Suprapubic skin (tissue), 4 donors: ENCODE results near the gene CMKLR1.

Experiments
- CTCF ChIP-seq, 2 donors: fragments of 200-600 bp in 1 of 2; fragments of 450-650 bp in 1 of 2; sonication (generic) in 1 of 2; IDR thresholded peaks; one replicate each; pipeline ENCODE4 v1.5.1; 2016 to 2019; ENCODE audit warnings: antibody characterized with exemption in 2 of 2, mild to moderate bottlenecking in 1 of 2, moderate library complexity in 1 of 2
- EP300 ChIP-seq: sonication (generic); formaldehyde crosslinking; IDR thresholded peaks from one replicate; pipeline ENCODE4 v1.6.1; 2017; ENCODE audit warnings: antibody characterized with exemption
- POLR2A ChIP-seq, 2 donors: fragments of 450-650 bp; IDR thresholded peaks; one replicate each; pipeline ENCODE4 v1.6.1; 2017; ENCODE audit warnings: antibody characterized with exemption in 2 of 2, mild to moderate bottlenecking in 2 of 2, moderate library complexity in 2 of 2
- POLR2AphosphoS5 ChIP-seq, 3 donors: sonication (generic); formaldehyde crosslinking; IDR thresholded peaks; one replicate each; pipeline ENCODE4 v1.6.1; 2017; ENCODE audit warnings: antibody characterized with exemption in 3 of 3

- TF ChIP-seq POLR2AphosphoS5 (IDR thresholded peaks at IDR 0.05) (no peak), EP300 (no peak), POLR2A (IDR thresholded peaks at IDR 0.05) (no peak), CTCF (IDR thresholded peaks at IDR 0.05) (no peak)
Observed at GRCh38 chr12:108367436-108367835, 28.3 kb upstream of the CMKLR1 start.
